Esophagus muscularis mucosa (tissue), 4 donors: ENCODE results near the gene PLXDC1. TPM values are rescaled to one million over a fixed set of nuclear protein-coding genes. Genes with fewer than 3 reads are reported as not detected.

ENCODE experiments used
- DNase-seq: peaks from one replicate; pipeline ENCODE4 v3.0.0-alpha.2; 2017; ENCODE audit errors: extremely low spot score
- H3K27ac ChIP-seq, 4 donors: fragments of 200-600 bp; sonication (generic); replicated peaks in 1 of 4; 1 replicate in 3 of 4; 2 replicates in 1 of 4; pipeline ENCODE4 v1.5.1; 2016 to 2019; ENCODE audit warnings: mild to moderate bottlenecking in 1 of 4
- H3K27me3 ChIP-seq, 4 donors: fragments of 200-600 bp; sonication (generic); one replicate each; pipeline versions ENCODE4 v1.5.1 to v1.6.0; 2016 to 2019
- H3K36me3 ChIP-seq, 4 donors: fragments of 200-600 bp; sonication (generic); one replicate each; pipeline ENCODE4 v1.5.1; 2016 to 2019
- H3K4me1 ChIP-seq, 4 donors: fragments of 200-600 bp; sonication (generic); one replicate each; pipeline ENCODE4 v1.5.1; 2016 to 2019
- H3K4me3 ChIP-seq, 4 donors: fragments of 200-600 bp; sonication (generic); 1 replicate in 2 of 4; 2 replicates in 2 of 4; pipeline ENCODE4 v1.5.1; 2016 to 2019; ENCODE audit warnings: mild to moderate bottlenecking in 4 of 4, moderate library complexity in 1 of 4
- H3K9me3 ChIP-seq, 4 donors: fragments of 200-600 bp; sonication (generic); 1 replicate in 3 of 4; 2 replicates in 1 of 4; pipeline ENCODE4 v1.5.1; 2016 to 2019
- EP300 ChIP-seq: sonication (generic); formaldehyde crosslinking; IDR thresholded peaks from one replicate; pipeline ENCODE4 v1.6.1; 2017; ENCODE audit warnings: antibody characterized with exemption
- POLR2A ChIP-seq: fragments of 450-650 bp; IDR thresholded peaks from one replicate; pipeline ENCODE4 v1.6.1; 2017; ENCODE audit warnings: antibody characterized with exemption, moderate library complexity, mild to moderate bottlenecking, low read depth
- POLR2AphosphoS5 ChIP-seq, 2 donors: sonication (generic); formaldehyde crosslinking; IDR thresholded peaks; one replicate each; pipeline ENCODE4 v1.6.1; 2017; ENCODE audit warnings: antibody characterized with exemption in 2 of 2
- WGBS: methylation state at CpG from one replicate; pipeline ENCODE4 v1.1.5; 2018; 5-methylcytosine and 5-hydroxymethylcytosine counted together
- intact Hi-C: fragments of 100-400 bp; cut with DNase I; formaldehyde crosslinking; loops from one replicate; pipeline ENCODE4 v1.15.1; 2023
- total RNA-seq, 4 donors: library from RNA; depleted of rRNA; stranded (reverse); fragments of >200 nt; gene quantifications; one replicate each; pipeline versions ENCODE4 v1.1.0 to v1.2.1, GENCODE V29; 2016
- TF ChIP-seq, protein P1 (sequence below), 3 experiments: fragments of 200-600 bp in 2 of 3; fragments of 450-650 bp in 1 of 3; sonication (generic) in 2 of 3; IDR thresholded peaks; one replicate each; pipeline ENCODE4 v1.5.1; 2017 to 2019; ENCODE audit warnings: antibody characterized with exemption in 3 of 3, mild to moderate bottlenecking in 2 of 3, moderate library complexity in 1 of 3

Gene PLXDC1
- total RNA-seq, 4 donors from 2014 or later: 7.5 to 17.0 (median 11.0) TPM

DNA sequence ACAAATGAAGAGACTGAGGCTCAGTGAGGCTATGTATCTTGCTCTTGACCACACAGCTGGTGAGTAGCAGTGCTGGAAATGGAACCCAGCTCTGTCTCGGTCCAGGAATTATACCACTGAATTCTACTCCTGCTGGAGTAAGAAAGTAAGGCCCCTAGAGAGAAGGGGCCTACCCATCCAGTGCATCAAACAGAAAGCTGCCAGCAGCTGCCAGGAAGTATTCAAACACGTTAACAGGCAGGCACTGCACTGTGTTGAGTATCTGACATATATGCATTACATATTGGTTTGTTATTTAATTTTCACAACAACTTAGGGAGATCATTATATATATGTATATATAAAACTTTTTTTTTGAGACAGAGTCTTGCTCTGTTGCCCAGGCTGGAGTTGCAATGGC lies 10.5 kb upstream of the PLXDC1 start:
- H3K4me1 ChIP-seq: peaks cover 24 to 35% (median 30%) of the 10 kb centered on the region in 4 donors
- H3K36me3 ChIP-seq: no peaks in the 10 kb centered on the region
- WGBS: 85% methylated on average over 2 of the region's 2 CpGs
- no peak overlapping the region for H3K4me3 ChIP-seq
- DNase-seq: no peak
- no peaks in the 10 kb centered on the region for H3K9me3 ChIP-seq
- no peaks in the 10 kb centered on the region for H3K27me3 ChIP-seq
- TF ChIP-seq, protein P1, sequence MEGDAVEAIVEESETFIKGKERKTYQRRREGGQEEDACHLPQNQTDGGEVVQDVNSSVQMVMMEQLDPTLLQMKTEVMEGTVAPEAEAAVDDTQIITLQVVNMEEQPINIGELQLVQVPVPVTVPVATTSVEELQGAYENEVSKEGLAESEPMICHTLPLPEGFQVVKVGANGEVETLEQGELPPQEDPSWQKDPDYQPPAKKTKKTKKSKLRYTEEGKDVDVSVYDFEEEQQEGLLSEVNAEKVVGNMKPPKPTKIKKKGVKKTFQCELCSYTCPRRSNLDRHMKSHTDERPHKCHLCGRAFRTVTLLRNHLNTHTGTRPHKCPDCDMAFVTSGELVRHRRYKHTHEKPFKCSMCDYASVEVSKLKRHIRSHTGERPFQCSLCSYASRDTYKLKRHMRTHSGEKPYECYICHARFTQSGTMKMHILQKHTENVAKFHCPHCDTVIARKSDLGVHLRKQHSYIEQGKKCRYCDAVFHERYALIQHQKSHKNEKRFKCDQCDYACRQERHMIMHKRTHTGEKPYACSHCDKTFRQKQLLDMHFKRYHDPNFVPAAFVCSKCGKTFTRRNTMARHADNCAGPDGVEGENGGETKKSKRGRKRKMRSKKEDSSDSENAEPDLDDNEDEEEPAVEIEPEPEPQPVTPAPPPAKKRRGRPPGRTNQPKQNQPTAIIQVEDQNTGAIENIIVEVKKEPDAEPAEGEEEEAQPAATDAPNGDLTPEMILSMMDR (IDR thresholded peaks at IDR 0.05): no peak
- TF ChIP-seq EP300: no peak
- no peak for TF ChIP-seq POLR2AphosphoS5 (IDR thresholded peaks at IDR 0.05)
- no peak for TF ChIP-seq POLR2A
- intact Hi-C loops: no loop called here
- H3K27ac ChIP-seq: no peak overlapping the region

DNA sequence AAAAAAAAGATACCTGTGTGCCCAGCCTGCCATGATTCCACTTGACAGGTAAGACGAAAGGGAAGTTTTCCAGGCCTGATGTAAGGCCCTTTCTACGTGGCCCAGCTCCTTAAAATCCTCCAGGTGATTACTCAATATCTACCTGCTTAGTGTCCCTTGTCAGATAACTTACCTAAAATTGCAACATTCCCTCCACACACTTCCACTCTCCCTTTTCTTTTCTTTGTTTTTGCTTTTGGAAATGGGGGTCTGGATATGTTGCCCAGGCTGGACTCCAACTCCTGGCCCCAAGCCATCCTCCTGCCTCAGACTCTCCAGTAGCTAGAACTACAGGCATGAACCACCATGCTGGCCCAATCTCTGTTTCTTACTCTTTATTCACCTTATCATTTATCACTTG lies 7.2 kb upstream of the PLXDC1 start:
- Histone ChIP-seq H3K27me3 (no peaks in the 10 kb centered on the region), H3K4me3 (no peak overlapping the region), H3K9me3 (no peaks in the 10 kb centered on the region), H3K36me3 (no peaks in the 10 kb centered on the region), H3K4me1 (peaks cover 1 to 9% (median 4%) of the 10 kb centered on the region in 4 donors), H3K27ac (no peak overlapping the region)
- DNase-seq: no peak
- 90% methylated on average over 2 of the region's 2 CpGs for WGBS
- intact Hi-C loops: no loop called here
- TF ChIP-seq POLR2A (no peak), EP300 (no peak), POLR2AphosphoS5 (IDR thresholded peaks at IDR 0.05) (no peak)
- TF ChIP-seq, protein P1 (IDR thresholded peaks at IDR 0.05): no peak

DNA sequence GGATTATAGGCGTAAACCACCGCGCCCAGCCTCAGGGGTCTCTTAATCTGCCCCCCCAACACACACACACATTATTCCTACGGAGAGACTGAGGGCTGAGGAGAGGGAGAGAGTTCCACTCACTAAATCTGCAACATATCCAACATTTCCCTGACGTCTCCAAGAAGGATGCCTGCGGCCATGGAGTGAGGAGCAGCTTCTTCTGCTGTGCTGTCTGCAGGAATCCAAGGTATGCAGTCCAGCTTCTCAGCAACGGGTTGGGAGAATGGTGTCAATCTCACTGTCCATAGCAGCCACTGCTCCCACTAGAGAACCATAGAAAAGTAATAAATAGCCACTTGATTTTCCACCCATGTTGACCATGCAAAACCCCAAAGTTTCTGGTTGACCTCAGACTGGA lies 5.1 kb upstream of the PLXDC1 start:
- peaks cover 0 to 7% (median 2%) of the 10 kb centered on the region in 4 donors for H3K27me3 ChIP-seq
- no peak for DNase-seq
- WGBS: 64% methylated on average over 7 of the region's 7 CpGs
- intact Hi-C loops: no loop called here
- no peak overlapping the region for H3K27ac ChIP-seq
- TF ChIP-seq POLR2A: no peak
- TF ChIP-seq, protein P1 (IDR thresholded peaks at IDR 0.05): no peak
- TF ChIP-seq POLR2AphosphoS5 (IDR thresholded peaks at IDR 0.05): no peak
- no peak for TF ChIP-seq EP300
- peaks cover 12 to 28% (median 23%) of the 10 kb centered on the region in 4 donors for H3K4me1 ChIP-seq
- no peaks in the 10 kb centered on the region for H3K9me3 ChIP-seq
- H3K4me3 ChIP-seq: no peak overlapping the region
- H3K36me3 ChIP-seq: no peaks in the 10 kb centered on the region

DNA sequence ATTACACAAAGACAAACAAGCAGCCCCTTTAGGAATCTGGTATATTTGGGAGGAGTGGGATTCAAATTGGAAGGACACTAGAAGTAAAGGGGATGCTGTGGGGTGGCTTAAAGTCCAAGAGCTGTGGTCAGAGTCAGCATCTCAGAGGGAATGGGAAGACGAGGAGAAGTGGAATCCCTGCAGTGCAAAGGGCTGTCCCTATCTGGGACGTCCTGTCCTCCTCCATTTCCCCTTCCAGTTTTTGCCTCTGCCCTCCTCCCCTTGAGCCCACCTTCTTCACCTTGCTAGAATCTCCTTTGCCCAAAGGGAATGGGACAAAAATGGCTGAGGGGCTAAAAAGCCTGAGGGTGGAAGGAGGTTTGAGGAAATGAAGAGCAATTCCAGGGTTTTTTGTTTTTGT lies 4.2 kb upstream of the PLXDC1 start:
- TF ChIP-seq, protein P1 (IDR thresholded peaks at IDR 0.05): no peak
- TF ChIP-seq POLR2A: no peak
- Histone ChIP-seq H3K27ac (no peak overlapping the region), H3K4me1 (peaks cover 18 to 37% (median 32%) of the 10 kb centered on the region in 4 donors), H3K27me3 (peaks cover 0 to 16% (median 5%) of the 10 kb centered on the region in 4 donors), H3K36me3 (no peaks in the 10 kb centered on the region), H3K4me3 (no peak overlapping the region), H3K9me3 (no peaks in the 10 kb centered on the region)
- intact Hi-C loops: no loop called here
- 50% methylated on average over 2 of the region's 2 CpGs for WGBS
- no peak for DNase-seq

DNA sequence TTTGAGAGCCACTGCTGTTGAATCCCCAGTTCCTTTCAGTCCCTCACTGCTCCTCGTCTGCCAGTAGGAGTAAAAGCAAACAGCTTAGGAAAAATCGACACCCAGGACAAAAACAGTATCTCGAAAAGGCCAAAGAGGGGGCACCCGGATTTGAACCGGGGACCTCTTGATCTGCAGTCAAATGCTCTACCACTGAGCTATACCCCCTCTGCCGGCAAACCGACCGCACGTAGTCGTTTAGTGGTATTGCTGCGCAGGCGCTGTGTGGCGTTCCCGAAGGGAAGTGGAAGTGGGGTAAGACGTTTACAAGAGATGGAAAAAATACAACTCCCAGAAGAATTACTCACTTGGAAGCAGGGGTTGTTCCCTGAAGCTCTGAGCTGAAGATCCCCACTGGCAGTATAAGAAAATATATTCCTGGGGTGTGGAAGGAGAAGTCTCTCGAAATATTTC lies 2.2 kb upstream of the PLXDC1 start:
- no peaks in the 10 kb centered on the region for H3K9me3 ChIP-seq
- H3K4me1 ChIP-seq: peaks cover 21 to 43% (median 34%) of the 10 kb centered on the region in 4 donors
- no peak for TF ChIP-seq EP300
- TF ChIP-seq, protein P1 (IDR thresholded peaks at IDR 0.05): peak in 2 of 3 experiments; percentile 11 to 15
- TF ChIP-seq POLR2AphosphoS5 (IDR thresholded peaks at IDR 0.05): peak; percentile 53 to 88
- peaks cover 0 to 20% (median 6%) of the 10 kb centered on the region in 4 donors for H3K27me3 ChIP-seq
- H3K27ac ChIP-seq: peak overlapping the region; percentile 87 to 95 (median 94)
- WGBS: under 1% methylated on average over 14 of the region's 16 CpGs
- peak; percentile 99 for DNase-seq
- peak overlapping the region; percentile 68 to 87 (median 80) for H3K4me3 ChIP-seq
- intact Hi-C loops: loop anchor here (2.0 to 5.0 kb wide), 3 partner anchors 96 to 286 kb away; no protein-coding TSS in a partner anchor
- H3K36me3 ChIP-seq: no peaks in the 10 kb centered on the region
